Left forelimb (tissue), 1 donor: ENCODE results near the gene IRF2BP1.

Source experiments
- DNase-seq: peaks from one replicate; pipeline ENCODE4 v3.0.0-alpha.2; 2018; ENCODE audit warnings: low spot score

Gene IRF2BP1

DNA sequence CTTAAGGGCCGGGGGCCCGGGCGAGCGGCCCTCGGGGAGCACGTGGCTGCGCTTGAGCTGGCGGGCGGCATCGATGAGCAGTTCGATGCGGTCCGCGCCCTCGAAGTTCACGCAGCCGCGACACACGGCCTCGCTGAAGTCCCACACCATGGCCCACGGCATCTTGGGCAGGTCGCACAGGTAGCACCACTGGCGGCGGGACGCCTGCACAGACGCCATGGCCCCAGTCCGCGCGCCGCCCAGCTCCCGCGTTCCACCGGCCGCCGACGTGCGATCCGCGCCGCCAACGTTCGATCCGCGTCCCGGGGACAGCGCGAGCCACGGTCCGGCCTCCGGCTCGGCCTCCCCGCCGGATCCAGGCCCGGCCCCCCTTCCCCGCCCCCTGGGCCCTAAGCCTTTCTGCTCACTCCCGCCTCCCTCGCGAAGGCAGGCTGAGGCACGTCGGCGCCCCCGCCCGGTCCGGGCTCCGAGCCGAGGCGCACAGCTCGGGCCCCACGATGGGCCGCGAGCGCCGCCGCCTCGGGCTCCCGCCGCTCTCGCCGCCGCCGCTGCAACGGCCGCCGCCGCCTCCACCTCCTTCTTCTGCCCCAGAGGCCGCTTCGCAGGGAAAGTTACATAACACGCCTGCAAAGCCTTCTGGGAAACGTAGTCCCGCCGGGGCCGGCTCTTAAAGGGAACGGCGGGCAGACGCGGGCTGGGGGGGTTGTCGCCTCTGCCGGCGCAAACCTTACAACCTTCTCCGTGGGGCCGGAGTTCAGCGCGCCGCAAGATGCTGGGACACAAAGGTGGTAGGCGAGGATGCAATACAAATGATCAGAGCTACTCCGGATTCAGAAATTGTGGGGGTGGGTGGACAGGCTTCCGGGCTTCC is at the start of gene IRF2BP1:
IRF2BP1 (minus strand) TSS at position 586 of the 871 bp plus-strand sequence; CDS start at position 219, 367 bp downstream.
- peak; percentile 95 for DNase-seq

DNA sequence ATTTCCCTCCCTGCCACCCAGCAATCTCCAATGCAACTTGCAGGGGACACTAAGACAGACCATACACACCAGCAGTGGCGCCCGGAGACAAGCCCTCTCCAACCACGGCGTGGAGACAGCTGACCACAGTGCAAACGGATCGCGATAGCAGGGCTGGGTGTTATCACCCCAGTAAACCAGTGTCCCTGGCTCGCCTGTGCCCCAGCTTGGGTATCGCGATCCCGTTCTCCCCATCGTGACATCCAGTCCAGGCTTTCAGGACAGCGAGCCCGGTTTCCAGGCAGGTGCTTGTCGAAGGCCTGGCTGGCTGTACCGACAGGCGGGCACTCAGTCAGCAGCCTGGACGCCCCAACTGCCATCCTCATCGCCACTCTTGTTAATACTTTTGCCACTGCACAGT is 49.3 kb upstream of the IRF2BP1 start:
- DNase-seq: no peak

- no peak for DNase-seq
These were observed 48.8 kb upstream of the IRF2BP1 start for GRCh38 chr19:45934551-45935230.

- DNase-seq: no peak
These were observed 47.8 kb upstream of the IRF2BP1 start for GRCh38 chr19:45933759-45934158.

DNA sequence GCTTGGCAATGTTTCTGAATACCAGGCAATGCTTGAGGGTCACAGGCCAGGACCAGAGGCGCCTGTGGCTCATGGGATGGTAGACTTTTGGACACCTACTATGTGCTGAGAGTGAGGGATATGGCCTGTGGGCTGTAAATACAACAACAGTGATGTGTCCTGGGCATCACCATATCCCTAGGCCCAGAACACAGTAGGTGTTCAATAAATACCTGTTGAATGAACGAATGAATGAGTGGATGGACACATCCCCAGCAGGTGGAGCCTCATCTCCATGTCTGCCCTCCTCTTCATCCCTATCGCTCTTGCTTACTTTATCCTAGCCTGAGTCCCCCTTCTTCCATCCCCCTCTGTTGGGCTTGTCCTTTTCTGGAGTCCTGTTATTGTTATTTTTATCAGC is 45.1 kb upstream of the IRF2BP1 start:
- no peak for DNase-seq

- DNase-seq: no peak
These were observed 43.3 kb upstream of the IRF2BP1 start for GRCh38 chr19:45929247-45929646.

- peak; percentile 89 for DNase-seq
These were observed 41.8 kb upstream of the IRF2BP1 start for GRCh38 chr19:45927565-45928261.

DNA sequence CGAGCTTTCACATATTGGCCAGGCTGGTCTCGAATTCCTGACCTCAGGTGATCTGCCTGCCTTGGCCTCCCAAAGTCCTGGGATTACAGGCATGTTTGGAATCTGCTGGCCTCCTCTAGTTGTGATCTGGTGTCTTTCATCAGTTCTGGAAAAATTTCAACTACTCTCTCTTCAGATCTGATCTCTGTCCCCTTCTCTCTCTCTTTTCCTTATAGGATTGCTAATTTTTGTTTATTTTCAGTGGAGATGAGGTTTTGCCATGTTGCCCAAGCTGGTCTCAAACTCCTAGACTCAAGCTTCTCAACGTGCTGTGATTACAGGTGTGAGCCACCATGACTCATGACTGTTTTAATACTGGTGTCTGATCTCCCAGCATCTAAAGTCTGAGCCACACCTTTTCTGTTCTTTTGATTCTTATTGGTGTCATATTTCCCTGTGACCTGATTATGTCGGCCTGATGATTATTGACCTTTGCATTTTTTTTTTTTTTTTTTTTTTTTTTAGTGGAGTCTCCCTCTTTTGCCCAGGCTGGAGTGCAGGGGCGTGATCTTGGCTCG is 39.0 kb upstream of the IRF2BP1 start:
- DNase-seq: no peak

- DNase-seq: no peak
These were observed 36.3 kb upstream of the IRF2BP1 start for GRCh38 chr19:45922281-45922680.

- DNase-seq: no peak
These were observed 34.5 kb upstream of the IRF2BP1 start for GRCh38 chr19:45920458-45920857.

DNA sequence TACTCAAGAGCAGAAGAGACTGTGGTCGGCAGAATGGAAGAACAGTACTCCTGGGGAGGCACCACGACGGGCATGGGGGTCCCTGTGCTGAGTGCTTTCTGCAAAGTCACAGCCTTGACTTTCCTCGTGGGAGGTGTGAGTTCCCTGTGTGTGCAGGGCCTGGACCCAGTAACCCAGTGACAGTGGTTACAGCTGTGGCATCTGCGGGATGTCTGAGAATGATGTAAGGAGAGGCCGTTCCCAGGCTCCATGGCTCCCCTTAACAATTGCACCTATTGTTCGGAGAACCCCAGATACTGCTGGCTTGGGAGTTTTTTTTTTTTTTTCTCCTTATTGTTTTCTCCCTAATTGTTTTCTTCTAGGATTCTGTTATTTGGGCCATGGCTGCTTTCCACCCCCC is 33.7 kb upstream of the IRF2BP1 start:
- DNase-seq: no peak

- DNase-seq: no peak
These were observed 32.8 kb upstream of the IRF2BP1 start for GRCh38 chr19:45918721-45919120.

- no peak for DNase-seq
These were observed 31.6 kb upstream of the IRF2BP1 start for GRCh38 chr19:45917421-45918091.

GRCh38 chr19:45913874-45914830 is 28.2 kb upstream of the IRF2BP1 start, which contains the start of gene NANOS2:
Gene NANOS2, minus strand, starts transcription at chr19:45914778. Its CDS starts 85 bp downstream, at chr19:45914693.
- DNase-seq: no peak

GRCh38 chr19:45911291-45911690 is 25.4 kb upstream of the IRF2BP1 start:
- no peak for DNase-seq

- no peak for DNase-seq
These were observed 23.0 kb upstream of the IRF2BP1 start for GRCh38 chr19:45908956-45909355.

GRCh38 chr19:45906221-45906620 is 20.3 kb upstream of the IRF2BP1 start:
- no peak for DNase-seq

DNA sequence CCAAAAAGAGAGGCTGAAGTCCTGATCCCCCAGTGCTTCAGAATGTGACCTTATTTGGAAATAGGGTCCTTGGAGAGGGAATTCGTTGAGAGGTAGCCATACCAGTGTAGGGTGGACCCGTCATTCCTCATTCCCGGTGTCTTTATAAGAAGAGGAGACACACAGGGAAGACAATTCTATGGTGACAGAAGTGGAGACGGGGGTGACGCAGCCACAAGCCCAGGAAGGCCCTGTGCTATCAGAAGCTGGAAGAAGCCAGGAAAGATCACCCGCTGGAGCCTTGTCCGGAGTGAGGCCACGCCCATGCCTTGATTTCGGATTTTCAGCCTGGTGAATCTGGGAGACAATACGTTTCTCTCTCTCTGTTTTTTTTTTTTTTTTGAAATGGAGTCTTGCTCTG is 19.1 kb upstream of the IRF2BP1 start:
- DNase-seq: no peak

DNA sequence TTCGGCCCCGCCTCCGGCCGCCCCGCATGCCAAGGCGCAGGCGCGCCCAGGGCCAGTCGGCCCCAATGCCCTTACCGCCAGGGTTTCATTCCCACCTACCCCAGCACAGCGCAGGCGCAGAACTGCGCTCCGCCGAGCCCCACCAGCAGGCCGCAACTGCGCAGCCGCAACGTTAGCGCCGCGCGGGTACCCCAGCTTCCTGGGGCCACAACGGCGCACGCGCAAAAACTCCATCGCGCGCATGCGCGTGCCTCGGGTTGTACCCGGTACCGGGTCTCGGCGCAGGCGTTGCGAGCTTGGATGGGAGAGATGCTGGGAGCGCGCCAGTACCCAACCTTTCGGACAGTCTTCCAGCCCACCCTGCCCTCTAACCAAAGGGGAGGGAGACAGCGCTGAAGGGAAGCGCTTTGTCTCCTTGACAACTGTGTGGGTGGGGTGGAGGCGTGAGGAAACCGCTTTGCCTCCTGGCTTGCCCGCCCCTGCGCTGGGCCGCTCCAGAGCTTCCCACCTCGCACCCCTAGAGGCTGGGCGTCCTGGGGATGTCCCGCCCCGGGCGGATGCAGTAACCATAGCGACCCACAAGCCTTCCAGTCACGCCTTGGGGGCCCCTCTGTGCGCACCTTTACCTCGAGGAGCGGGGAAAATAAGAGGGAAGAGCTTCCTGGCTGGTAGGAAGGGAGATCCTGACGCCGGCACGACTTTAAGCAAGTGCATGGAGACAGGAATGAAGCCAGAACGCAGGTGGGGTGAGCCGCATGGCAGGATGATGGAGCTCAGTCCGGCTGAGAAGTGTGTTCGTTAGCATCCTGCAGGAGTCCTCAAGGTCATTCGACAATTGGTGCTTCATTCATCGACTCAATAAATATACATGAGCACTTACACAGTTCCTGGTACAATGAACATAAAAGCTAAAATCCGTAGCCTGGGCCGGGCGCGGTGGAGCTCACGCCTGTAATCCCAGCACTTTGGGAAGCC is 17.0 kb upstream of the IRF2BP1 start:
- DNase-seq: peak; percentile 99
